ENCODE measurements around the gene PAEP.
A peak's percentile ranks its signal among the peaks of the same experiment; 100 is the strongest.

Gene PAEP

GRCh38 chr9:135592625-135593024, 31.1 kb downstream of the PAEP start:
- Histone ChIP-seq H3K36me3 (replicated peaks) (no peaks in the 10 kb centered on the region), H3K4me3 (ENCODE audit: low read depth, low read length) (no peak overlapping the region), H3K27ac (no peak overlapping the region), H3K27me3 (replicated peaks) (no peaks in the 10 kb centered on the region)
- DNase-seq, result no peak
- TF ChIP-seq CTCF (IDR thresholded peaks at IDR 0.05; ENCODE audit: low read depth, low read length, missing control alignments), result no peak
- in situ Hi-C loops (cut with HindIII; ENCODE audit: low pct_ligation_motif_present, low sequenced_read_pairs), result no loop called here

GRCh38 chr9:135596211-135596610, 34.7 kb downstream of the PAEP start:
- Histone ChIP-seq H3K27ac (no peak overlapping the region), H3K36me3 (replicated peaks) (no peaks in the 10 kb centered on the region), H3K27me3 (replicated peaks) (peaks cover 2% of the 10 kb centered on the region), H3K4me3 (ENCODE audit: low read depth, low read length) (no peak overlapping the region)
- in situ Hi-C loops (cut with HindIII; ENCODE audit: low pct_ligation_motif_present, low sequenced_read_pairs), result no loop called here
- DNase-seq, result no peak
- TF ChIP-seq CTCF (IDR thresholded peaks at IDR 0.05; ENCODE audit: low read depth, low read length, missing control alignments), result no peak

GRCh38 chr9:135600296-135600817, 38.8 kb downstream of the PAEP start:
- in situ Hi-C loops (cut with HindIII; ENCODE audit: low pct_ligation_motif_present, low sequenced_read_pairs), result no loop called here
- H3K36me3 ChIP-seq (replicated peaks), result no peaks in the 10 kb centered on the region
- no peak for DNase-seq
- H3K27me3 ChIP-seq (replicated peaks), result peaks cover 2% of the 10 kb centered on the region
- no peak overlapping the region for H3K27ac ChIP-seq
- no peak for TF ChIP-seq CTCF (IDR thresholded peaks at IDR 0.05; ENCODE audit: low read depth, low read length, missing control alignments)
- H3K4me3 ChIP-seq (ENCODE audit: low read depth, low read length), result no peak overlapping the region

GRCh38 chr9:135601988-135602387, 40.4 kb downstream of the PAEP start:
- no peak for DNase-seq
- in situ Hi-C loops (cut with HindIII; ENCODE audit: low pct_ligation_motif_present, low sequenced_read_pairs), result no loop called here
- no peak overlapping the region for H3K4me3 ChIP-seq (ENCODE audit: low read depth, low read length)
- peaks cover 2% of the 10 kb centered on the region for H3K27me3 ChIP-seq (replicated peaks)
- H3K27ac ChIP-seq, result no peak overlapping the region
- no peak for TF ChIP-seq CTCF (IDR thresholded peaks at IDR 0.05; ENCODE audit: low read depth, low read length, missing control alignments)
- no peaks in the 10 kb centered on the region for H3K36me3 ChIP-seq (replicated peaks)

GRCh38 chr9:135602789-135603481, 41.4 kb downstream of the PAEP start:
- peak; percentile 79 for TF ChIP-seq CTCF (IDR thresholded peaks at IDR 0.05; ENCODE audit: low read depth, low read length, missing control alignments)
- in situ Hi-C loops (cut with HindIII; ENCODE audit: low pct_ligation_motif_present, low sequenced_read_pairs), result no loop called here

More at GRCh38 chr9:135602789-135603481, 41.4 kb downstream of the PAEP start:
- Histone ChIP-seq H3K27ac (no peak overlapping the region), H3K4me3 (ENCODE audit: low read depth, low read length) (no peak overlapping the region), H3K36me3 (replicated peaks) (no peaks in the 10 kb centered on the region), H3K27me3 (replicated peaks) (peaks cover 2% of the 10 kb centered on the region)
- DNase-seq, result peak; percentile 25
